GM18519 (cell line): ENCODE results near the gene CDK7.
"Not testable (repeated sequence)": the region's sequence is repeated elsewhere in the genome, so short reads cannot be mapped to it uniquely, and the experiment has no call there.

ENCODE experiments used
- ATAC-seq: cut with Tn5 transposase; IDR thresholded peaks from one replicate; pipeline ENCODE4 v1.9.1; 2021; ENCODE audit warnings: mild to moderate bottlenecking, moderate library complexity; ENCODE audit not compliant: unreplicated experiment, low FRiP score

The CDK7 gene

GRCh38 chr5:69234457-69235268, at the start of gene CDK7:
Gene CDK7 (plus strand): TSS chr5:69234886. CDS start chr5:69234976, 90 bp downstream.
- ATAC-seq = peak; percentile 91

- no peak for ATAC-seq
Observed at GRCh38 chr5:69187342-69187741, 47.3 kb upstream of the CDK7 start.

GRCh38 chr5:69188811-69189161, 45.9 kb upstream of the CDK7 start:
- ATAC-seq = no peak

- ATAC-seq = peak; percentile 69
Observed at GRCh38 chr5:69189162-69190086, 45.3 kb upstream of the CDK7 start, which contains the start of gene CENPH. Gene CENPH (plus strand): TSS chr5:69189583. CDS start chr5:69189635, 52 bp downstream.

- ATAC-seq = no peak
Observed at GRCh38 chr5:69202497-69202896, 32.2 kb upstream of the CDK7 start.

- ATAC-seq = no peak
Observed at GRCh38 chr5:69206528-69207190, 28.0 kb upstream of the CDK7 start.

- ATAC-seq = no peak
Observed at GRCh38 chr5:69209602-69210001, 25.1 kb upstream of the CDK7 start.

GRCh38 chr5:69211200-69211599, 23.5 kb upstream of the CDK7 start:
- ATAC-seq = no peak

- ATAC-seq = no peak
Observed at GRCh38 chr5:69212022-69212421, 22.7 kb upstream of the CDK7 start.

- no peak for ATAC-seq
Observed at GRCh38 chr5:69213513-69214215, 21.0 kb upstream of the CDK7 start.

- ATAC-seq = no peak
Observed at GRCh38 chr5:69217151-69217511, 17.6 kb upstream of the CDK7 start.

- ATAC-seq = peak; percentile 79
Observed at GRCh38 chr5:69217548-69218526, 16.8 kb upstream of the CDK7 start.

- ATAC-seq = no peak
Observed at GRCh38 chr5:69219939-69220338, 14.7 kb upstream of the CDK7 start.

- not testable (repeated sequence) for ATAC-seq
Observed at GRCh38 chr5:69220371-69220770, 14.3 kb upstream of the CDK7 start.

- not testable (repeated sequence) for ATAC-seq
Observed at GRCh38 chr5:69220833-69221232, 13.9 kb upstream of the CDK7 start.

- ATAC-seq = no peak
Observed at GRCh38 chr5:69224520-69224919, 10.2 kb upstream of the CDK7 start.

- ATAC-seq = no peak
Observed at GRCh38 chr5:69225860-69226259, 8.8 kb upstream of the CDK7 start.

GRCh38 chr5:69230181-69230580, 4.5 kb upstream of the CDK7 start:
- ATAC-seq = no peak

GRCh38 chr5:69231281-69231680, 3.4 kb upstream of the CDK7 start:
- ATAC-seq = no peak
